Liver (tissue), 9 donors: ENCODE measurements around the gene LMCD1. TPM values are rescaled to one million over a fixed set of nuclear protein-coding genes. Genes with fewer than 3 reads are reported as not detected.

Experiments
- DNase-seq: peaks from one replicate; pipeline ENCODE4 v3.0.0-alpha.2; 2017; ENCODE audit warnings: low spot score
- H3K27ac ChIP-seq, 2 donors: one replicate each; pipeline ENCODE4 v1.7.0; 2013; ENCODE audit warnings: inconsistent platforms in 2 of 2, low read length in 2 of 2, control low read depth in 1 of 2, low read depth in 1 of 2, mild to moderate bottlenecking in 1 of 2
- H3K27me3 ChIP-seq, 4 donors: one replicate each; pipeline versions ENCODE4 v1.6.1 to v1.7.0; 2013; ENCODE audit warnings: low read length in 3 of 4, inconsistent platforms in 1 of 4, mild to moderate bottlenecking in 1 of 4, moderate library complexity in 1 of 4; ENCODE audit not compliant: control insufficient read depth in 4 of 4, insufficient read depth in 4 of 4
- H3K36me3 ChIP-seq, 4 donors: one replicate each; pipeline versions ENCODE4 v1.6.1 to v1.7.0; 2013; ENCODE audit warnings: low read length in 3 of 4, mild to moderate bottlenecking in 3 of 4, low read depth in 1 of 4, moderate library complexity in 1 of 4; ENCODE audit not compliant: control insufficient read depth in 4 of 4, insufficient read depth in 3 of 4
- H3K4me1 ChIP-seq, 4 donors: one replicate each; pipeline versions ENCODE4 v1.6.1 to v1.7.0; 2013; ENCODE audit warnings: low read length in 3 of 4, mild to moderate bottlenecking in 3 of 4, moderate library complexity in 1 of 4; ENCODE audit not compliant: control insufficient read depth in 4 of 4, insufficient read depth in 4 of 4
- H3K4me3 ChIP-seq, 3 donors: one replicate each; pipeline versions ENCODE4 v1.6.1 to v1.7.0; 2013; ENCODE audit warnings: low read length in 3 of 3, control low read depth in 1 of 3, low read depth in 1 of 3, mild to moderate bottlenecking in 1 of 3
- H3K9ac ChIP-seq, 2 donors: one replicate each; pipeline ENCODE4 v1.7.0; 2013; ENCODE audit warnings: low read length in 2 of 2, mild to moderate bottlenecking in 2 of 2, moderate library complexity in 2 of 2, control low read depth in 1 of 2, low read depth in 1 of 2
- H3K9me3 ChIP-seq, 4 donors: one replicate each; pipeline versions ENCODE4 v1.6.1 to v1.7.0; 2013; ENCODE audit warnings: low read length in 3 of 4; ENCODE audit not compliant: control insufficient read depth in 4 of 4
- EGR1 ChIP-seq, 2 donors: IDR thresholded peaks; 2 replicates each; pipeline ENCODE4 v1.6.1; 2016 to 2018; ENCODE audit warnings: antibody characterized with exemption in 2 of 2, low read depth in 2 of 2
- FOXA1 ChIP-seq: IDR thresholded peaks from 2 replicates; pipeline ENCODE4 v1.6.1; 2016; ENCODE audit warnings: antibody characterized with exemption
- FOXA2 ChIP-seq: IDR thresholded peaks from 2 replicates; pipeline ENCODE4 v1.6.1; 2016; ENCODE audit warnings: antibody characterized with exemption
- GABPA ChIP-seq, 2 donors: IDR thresholded peaks in 1 of 2; conservative IDR thresholded peaks in 1 of 2; 2 replicates each; pipeline ENCODE4 v1.6.1; 2016; ENCODE audit warnings: antibody characterized with exemption in 2 of 2, mild to moderate bottlenecking in 1 of 2, moderate library complexity in 1 of 2
- HNF4A ChIP-seq, 2 donors: conservative IDR thresholded peaks; 2 replicates each; pipeline ENCODE4 v1.6.1; 2016; ENCODE audit warnings: antibody characterized with exemption in 2 of 2, mild to moderate bottlenecking in 2 of 2
- HNF4G ChIP-seq: IDR thresholded peaks from 2 replicates; pipeline ENCODE4 v1.6.1; 2016; ENCODE audit warnings: antibody characterized with exemption
- JUND ChIP-seq, 2 donors: IDR thresholded peaks; 2 replicates each; pipeline ENCODE4 v1.6.1; 2016; ENCODE audit warnings: antibody characterized with exemption in 2 of 2
- NR2F2 ChIP-seq: IDR thresholded peaks from 2 replicates; pipeline ENCODE4 v1.6.1; 2016; ENCODE audit warnings: antibody characterized with exemption
- RAD21 ChIP-seq, 2 donors: IDR thresholded peaks; 2 replicates each; pipeline ENCODE4 v1.6.1; 2016; ENCODE audit warnings: antibody characterized with exemption in 2 of 2, mild to moderate bottlenecking in 2 of 2
- RXRA ChIP-seq, 2 donors: IDR thresholded peaks; 2 replicates each; pipeline ENCODE4 v1.6.1; 2017 to 2018; ENCODE audit warnings: antibody characterized with exemption in 2 of 2, mild to moderate bottlenecking in 1 of 2
- SP1 ChIP-seq: IDR thresholded peaks from 2 replicates; pipeline ENCODE4 v1.6.1; 2018; ENCODE audit warnings: antibody characterized with exemption, mild to moderate bottlenecking
- TAF1 ChIP-seq: conservative IDR thresholded peaks from 2 replicates; pipeline ENCODE4 v1.6.1; 2016; ENCODE audit warnings: antibody characterized with exemption, mild to moderate bottlenecking
- YY1 ChIP-seq: IDR thresholded peaks from 2 replicates; pipeline ENCODE4 v1.6.1; 2016; ENCODE audit warnings: antibody characterized with exemption, mild to moderate bottlenecking
- WGBS: extraction: QIAGEN DNeasy Blood & Tissue Kit; methylation state at CpG from one replicate; pipeline ENCODE4 v1.1.7; 2013; 5-methylcytosine and 5-hydroxymethylcytosine counted together
- polyA plus RNA-seq, 2 donors: library from polyadenylated mRNA; stranded (reverse) in 1 of 2; unstranded in 1 of 2; fragments of 200-250 nt in 1 of 2; fragments of >200 nt in 1 of 2; fragmentation: Nextera tagmentation in 1 of 2; extraction: Ambion mirVana in 1 of 2; gene quantifications; one replicate each; pipeline versions ENCODE4 v1.2.1 to v1.2.3, GENCODE V29; 2013 to 2015
- total RNA-seq, 2 donors: library from RNA; depleted of rRNA; stranded (reverse); fragments of >200 nt; gene quantifications; one replicate each; pipeline ENCODE4 v1.2.3, GENCODE V29; 2014
- TF ChIP-seq, protein P1 (sequence below): IDR thresholded peaks from 2 replicates; pipeline ENCODE4 v1.6.1; 2016; ENCODE audit warnings: antibody characterized with exemption, mild to moderate bottlenecking
- TF ChIP-seq, protein P2 (sequence below): IDR thresholded peaks from 2 replicates; pipeline ENCODE4 v1.6.1; 2016; ENCODE audit warnings: antibody characterized with exemption
- TF ChIP-seq, protein P3 (sequence below): IDR thresholded peaks from 2 replicates; pipeline ENCODE4 v1.6.1; 2016; ENCODE audit warnings: antibody characterized with exemption
- TF ChIP-seq, protein P4 (sequence below): IDR thresholded peaks from 2 replicates; pipeline ENCODE4 v1.6.1; 2016; ENCODE audit warnings: antibody characterized with exemption
- TF ChIP-seq, protein P5 (sequence below): fragments of 150-350 bp; IDR thresholded peaks from 2 replicates; pipeline ENCODE4 v1.5.1; 2017; ENCODE audit warnings: improper control_type of control experiment, low read depth, low read length; ENCODE audit not compliant: missing input control
- donor health status: healthy.
- donor health status: healthy.
- donor health status: healthy.
- donor health status: healthy.
- donor health status: healthy.

Gene LMCD1
- total and polyA plus RNA-seq, 4 donors: 3.1 to 8.3 (median 6.0) TPM

DNA sequence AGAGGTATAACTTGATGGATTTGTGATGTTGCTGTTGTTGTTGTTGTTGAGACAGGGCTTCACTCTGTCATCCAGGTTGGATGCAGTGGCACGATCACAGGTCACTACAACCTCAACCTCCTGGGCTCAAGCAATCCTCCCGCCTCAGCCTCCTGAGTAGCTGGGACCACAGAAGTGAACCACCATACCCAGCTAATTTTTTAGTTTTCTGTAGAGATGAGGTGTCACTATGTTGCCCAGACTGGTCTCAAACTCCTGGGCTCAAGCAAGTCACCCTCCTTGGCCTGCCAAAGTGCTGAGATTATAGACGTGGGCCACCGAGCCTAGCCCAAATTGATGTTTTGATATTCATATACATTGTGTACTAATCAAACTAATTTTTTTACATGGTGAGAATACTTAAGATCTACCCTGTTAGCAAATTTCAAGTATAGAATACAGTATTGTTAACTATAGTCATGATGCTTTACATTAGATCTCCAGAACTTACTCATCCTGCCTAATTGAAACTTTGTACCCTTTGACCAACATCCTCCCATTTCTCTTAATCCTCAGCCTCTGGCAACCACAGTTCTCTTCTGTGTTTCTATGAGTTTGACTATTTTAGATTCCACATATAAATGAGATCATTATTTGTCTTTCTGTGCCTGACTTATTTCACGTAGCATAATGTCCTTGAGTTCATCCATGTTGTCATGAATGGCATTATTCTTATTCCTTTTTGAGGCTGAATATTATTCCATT is 23.2 kb downstream of the LMCD1 start:
- Histone ChIP-seq H3K27ac (no peak overlapping the region), H3K9me3 (no peaks in the 10 kb centered on the region), H3K36me3 (no peaks in the 10 kb centered on the region), H3K27me3 (no peaks in the 10 kb centered on the region), H3K4me3 (no peak overlapping the region), H3K4me1 (peaks cover under 1 to 13% (median 9%) of the 10 kb centered on the region in 4 donors), H3K9ac (no peak overlapping the region)
- TF ChIP-seq NR2F2: no peak
- TF ChIP-seq, protein P1, sequence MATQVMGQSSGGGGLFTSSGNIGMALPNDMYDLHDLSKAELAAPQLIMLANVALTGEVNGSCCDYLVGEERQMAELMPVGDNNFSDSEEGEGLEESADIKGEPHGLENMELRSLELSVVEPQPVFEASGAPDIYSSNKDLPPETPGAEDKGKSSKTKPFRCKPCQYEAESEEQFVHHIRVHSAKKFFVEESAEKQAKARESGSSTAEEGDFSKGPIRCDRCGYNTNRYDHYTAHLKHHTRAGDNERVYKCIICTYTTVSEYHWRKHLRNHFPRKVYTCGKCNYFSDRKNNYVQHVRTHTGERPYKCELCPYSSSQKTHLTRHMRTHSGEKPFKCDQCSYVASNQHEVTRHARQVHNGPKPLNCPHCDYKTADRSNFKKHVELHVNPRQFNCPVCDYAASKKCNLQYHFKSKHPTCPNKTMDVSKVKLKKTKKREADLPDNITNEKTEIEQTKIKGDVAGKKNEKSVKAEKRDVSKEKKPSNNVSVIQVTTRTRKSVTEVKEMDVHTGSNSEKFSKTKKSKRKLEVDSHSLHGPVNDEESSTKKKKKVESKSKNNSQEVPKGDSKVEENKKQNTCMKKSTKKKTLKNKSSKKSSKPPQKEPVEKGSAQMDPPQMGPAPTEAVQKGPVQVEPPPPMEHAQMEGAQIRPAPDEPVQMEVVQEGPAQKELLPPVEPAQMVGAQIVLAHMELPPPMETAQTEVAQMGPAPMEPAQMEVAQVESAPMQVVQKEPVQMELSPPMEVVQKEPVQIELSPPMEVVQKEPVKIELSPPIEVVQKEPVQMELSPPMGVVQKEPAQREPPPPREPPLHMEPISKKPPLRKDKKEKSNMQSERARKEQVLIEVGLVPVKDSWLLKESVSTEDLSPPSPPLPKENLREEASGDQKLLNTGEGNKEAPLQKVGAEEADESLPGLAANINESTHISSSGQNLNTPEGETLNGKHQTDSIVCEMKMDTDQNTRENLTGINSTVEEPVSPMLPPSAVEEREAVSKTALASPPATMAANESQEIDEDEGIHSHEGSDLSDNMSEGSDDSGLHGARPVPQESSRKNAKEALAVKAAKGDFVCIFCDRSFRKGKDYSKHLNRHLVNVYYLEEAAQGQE: no peak
- TF ChIP-seq JUND (IDR thresholded peaks at IDR 0.05): no peak
- TF ChIP-seq HNF4G: no peak
- TF ChIP-seq EGR1 (IDR thresholded peaks at IDR 0.05; ENCODE audit: low read depth in 2 of 2): no peak
- TF ChIP-seq, protein P2, sequence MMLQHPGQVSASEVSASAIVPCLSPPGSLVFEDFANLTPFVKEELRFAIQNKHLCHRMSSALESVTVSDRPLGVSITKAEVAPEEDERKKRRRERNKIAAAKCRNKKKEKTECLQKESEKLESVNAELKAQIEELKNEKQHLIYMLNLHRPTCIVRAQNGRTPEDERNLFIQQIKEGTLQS: no peak
- no peak for TF ChIP-seq FOXA2
- TF ChIP-seq, protein P3, sequence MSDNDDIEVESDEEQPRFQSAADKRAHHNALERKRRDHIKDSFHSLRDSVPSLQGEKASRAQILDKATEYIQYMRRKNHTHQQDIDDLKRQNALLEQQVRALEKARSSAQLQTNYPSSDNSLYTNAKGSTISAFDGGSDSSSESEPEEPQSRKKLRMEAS: no peak
- no peak for TF ChIP-seq FOXA1
- TF ChIP-seq, protein P4, sequence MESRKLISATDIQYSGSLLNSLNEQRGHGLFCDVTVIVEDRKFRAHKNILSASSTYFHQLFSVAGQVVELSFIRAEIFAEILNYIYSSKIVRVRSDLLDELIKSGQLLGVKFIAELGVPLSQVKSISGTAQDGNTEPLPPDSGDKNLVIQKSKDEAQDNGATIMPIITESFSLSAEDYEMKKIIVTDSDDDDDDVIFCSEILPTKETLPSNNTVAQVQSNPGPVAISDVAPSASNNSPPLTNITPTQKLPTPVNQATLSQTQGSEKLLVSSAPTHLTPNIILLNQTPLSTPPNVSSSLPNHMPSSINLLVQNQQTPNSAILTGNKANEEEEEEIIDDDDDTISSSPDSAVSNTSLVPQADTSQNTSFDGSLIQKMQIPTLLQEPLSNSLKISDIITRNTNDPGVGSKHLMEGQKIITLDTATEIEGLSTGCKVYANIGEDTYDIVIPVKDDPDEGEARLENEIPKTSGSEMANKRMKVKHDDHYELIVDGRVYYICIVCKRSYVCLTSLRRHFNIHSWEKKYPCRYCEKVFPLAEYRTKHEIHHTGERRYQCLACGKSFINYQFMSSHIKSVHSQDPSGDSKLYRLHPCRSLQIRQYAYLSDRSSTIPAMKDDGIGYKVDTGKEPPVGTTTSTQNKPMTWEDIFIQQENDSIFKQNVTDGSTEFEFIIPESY: no peak
- TF ChIP-seq RAD21 (IDR thresholded peaks at IDR 0.05): no peak
- no peak for TF ChIP-seq YY1
- TF ChIP-seq HNF4A (conservative IDR thresholded peaks at IDR 0.05): no peak
- no peak for TF ChIP-seq TAF1
- TF ChIP-seq, protein P5, sequence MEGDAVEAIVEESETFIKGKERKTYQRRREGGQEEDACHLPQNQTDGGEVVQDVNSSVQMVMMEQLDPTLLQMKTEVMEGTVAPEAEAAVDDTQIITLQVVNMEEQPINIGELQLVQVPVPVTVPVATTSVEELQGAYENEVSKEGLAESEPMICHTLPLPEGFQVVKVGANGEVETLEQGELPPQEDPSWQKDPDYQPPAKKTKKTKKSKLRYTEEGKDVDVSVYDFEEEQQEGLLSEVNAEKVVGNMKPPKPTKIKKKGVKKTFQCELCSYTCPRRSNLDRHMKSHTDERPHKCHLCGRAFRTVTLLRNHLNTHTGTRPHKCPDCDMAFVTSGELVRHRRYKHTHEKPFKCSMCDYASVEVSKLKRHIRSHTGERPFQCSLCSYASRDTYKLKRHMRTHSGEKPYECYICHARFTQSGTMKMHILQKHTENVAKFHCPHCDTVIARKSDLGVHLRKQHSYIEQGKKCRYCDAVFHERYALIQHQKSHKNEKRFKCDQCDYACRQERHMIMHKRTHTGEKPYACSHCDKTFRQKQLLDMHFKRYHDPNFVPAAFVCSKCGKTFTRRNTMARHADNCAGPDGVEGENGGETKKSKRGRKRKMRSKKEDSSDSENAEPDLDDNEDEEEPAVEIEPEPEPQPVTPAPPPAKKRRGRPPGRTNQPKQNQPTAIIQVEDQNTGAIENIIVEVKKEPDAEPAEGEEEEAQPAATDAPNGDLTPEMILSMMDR: no peak
- TF ChIP-seq SP1: no peak
- no peak for TF ChIP-seq GABPA (IDR thresholded peaks at IDR 0.05 in 1 of 2, conservative IDR thresholded peaks at IDR 0.05 in 1 of 2)
- no peak for TF ChIP-seq RXRA (IDR thresholded peaks at IDR 0.05)
- WGBS: 93% methylated on average over 5 of the region's 5 CpGs
- no peak for DNase-seq
